CMK (cell line): ENCODE data around the gene ITCH.
"Not testable (repeated sequence)": the region's sequence is repeated elsewhere in the genome, so short reads cannot be mapped to it uniquely, and the experiment has no call there.

Source experiments
- DNase-seq: peaks from one replicate; pipeline ENCODE4 v3.0.0-alpha.2; 2010; ENCODE audit warnings: low read depth

ITCH gene

GRCh38 chr20:34420975-34421374, 57.9 kb downstream of the ITCH start:
- no peak for DNase-seq

GRCh38 chr20:34421766-34422466, 58.8 kb downstream of the ITCH start:
- no peak for DNase-seq

GRCh38 chr20:34425032-34425690, 62.1 kb downstream of the ITCH start:
- not testable (repeated sequence) for DNase-seq

- DNase-seq, result no peak
Observed at GRCh38 chr20:34426026-34426425, 63.0 kb downstream of the ITCH start.

- DNase-seq, result no peak
Observed at GRCh38 chr20:34427331-34427730, 64.3 kb downstream of the ITCH start.

- no peak for DNase-seq
Observed at GRCh38 chr20:34427784-34428183, 64.7 kb downstream of the ITCH start.

GRCh38 chr20:34431168-34431567, 68.1 kb downstream of the ITCH start:
- no peak for DNase-seq

GRCh38 chr20:34432663-34433062, 69.6 kb downstream of the ITCH start:
- DNase-seq, result not testable (repeated sequence)

GRCh38 chr20:34433391-34433790, 70.3 kb downstream of the ITCH start:
- no peak for DNase-seq

- no peak for DNase-seq
Observed at GRCh38 chr20:34435589-34435988, 72.5 kb downstream of the ITCH start.

- DNase-seq, result no peak
Observed at GRCh38 chr20:34437330-34437986, 74.4 kb downstream of the ITCH start.

- DNase-seq, result no peak
Observed at GRCh38 chr20:34439168-34439567, 76.1 kb downstream of the ITCH start.

- not testable (repeated sequence) for DNase-seq
Observed at GRCh38 chr20:34441423-34441822, 78.3 kb downstream of the ITCH start.

GRCh38 chr20:34443546-34443945, 80.5 kb downstream of the ITCH start:
- DNase-seq, result no peak

- DNase-seq, result no peak
Observed at GRCh38 chr20:34445177-34446065, 82.3 kb downstream of the ITCH start.

GRCh38 chr20:34448517-34448916, 85.4 kb downstream of the ITCH start:
- no peak for DNase-seq

GRCh38 chr20:34449674-34450592, 86.9 kb downstream of the ITCH start:
- no peak for DNase-seq

GRCh38 chr20:34452281-34452982, 89.4 kb downstream of the ITCH start:
- DNase-seq, result no peak

- no peak for DNase-seq
Observed at GRCh38 chr20:34458631-34459030, 95.6 kb downstream of the ITCH start.

- no peak for DNase-seq
Observed at GRCh38 chr20:34459209-34459897, 96.3 kb downstream of the ITCH start.
